Stimulated activated CD8-positive, alpha-beta memory T cell treated with anti-CD3 and anti-CD28 coated beads, Interleukin-4, amount 100 ng/mL, for 4 hours (primary cell): ENCODE data around the gene TSPAN9.

Experiments
- DNase-seq, 2 donors: peaks; one replicate each; pipeline ENCODE4 v3.0.0-alpha.2; 2020; ENCODE audit warnings: low read depth in 2 of 2, low spot score in 1 of 2

The TSPAN9 gene

DNA sequence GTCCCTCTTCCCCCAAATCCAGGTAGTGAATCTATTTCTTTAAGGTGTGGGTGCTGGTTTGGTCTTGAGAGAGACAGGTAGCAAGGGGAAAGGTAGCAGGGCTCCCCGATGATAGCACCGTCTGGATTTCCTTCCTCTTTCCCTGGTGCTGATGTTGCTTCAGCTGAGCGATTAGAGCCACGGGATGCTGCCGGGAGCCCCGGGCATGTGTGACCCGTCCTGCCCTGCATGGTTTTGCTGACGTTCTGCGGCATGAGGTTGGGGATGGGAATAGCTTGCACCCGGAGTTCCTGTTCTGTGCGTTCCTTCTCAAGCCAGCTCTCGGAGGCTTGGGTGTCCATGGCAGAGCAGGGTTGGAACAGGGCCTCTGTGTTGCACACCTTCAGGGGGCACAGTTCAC is 107.3 kb downstream of the TSPAN9 start:
- no peak for DNase-seq

DNA sequence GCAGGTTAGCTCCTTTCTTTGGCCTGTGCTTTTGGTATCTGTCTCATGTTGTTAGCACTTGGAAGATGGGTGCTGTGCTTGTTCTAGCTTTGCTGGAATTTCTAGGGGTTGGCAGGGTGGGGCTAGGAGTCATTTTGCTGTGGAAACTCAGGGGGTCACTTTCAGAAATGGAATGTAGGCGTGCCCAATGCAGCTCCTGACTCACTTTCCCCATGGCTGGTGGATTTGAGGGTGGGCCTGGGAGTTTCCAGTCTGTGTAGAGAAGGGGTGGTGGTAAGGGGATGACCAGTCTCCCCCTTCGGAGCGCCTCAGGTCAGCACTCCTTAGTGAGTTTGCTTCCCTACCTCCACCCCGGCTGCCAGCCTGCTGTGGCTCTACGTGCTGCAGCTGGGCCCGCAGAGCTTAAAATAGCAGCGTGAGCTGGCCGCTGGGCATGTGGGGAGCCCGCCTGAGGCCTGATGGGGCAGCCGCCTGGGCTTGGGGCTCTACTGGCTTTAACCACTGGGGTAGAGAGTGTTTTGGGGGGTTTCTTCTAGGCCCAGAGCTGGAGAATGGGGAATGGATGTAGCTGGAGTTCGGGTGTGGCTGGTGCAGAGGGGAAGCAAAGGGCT is 108.2 kb downstream of the TSPAN9 start:
- DNase-seq = no peak

DNA sequence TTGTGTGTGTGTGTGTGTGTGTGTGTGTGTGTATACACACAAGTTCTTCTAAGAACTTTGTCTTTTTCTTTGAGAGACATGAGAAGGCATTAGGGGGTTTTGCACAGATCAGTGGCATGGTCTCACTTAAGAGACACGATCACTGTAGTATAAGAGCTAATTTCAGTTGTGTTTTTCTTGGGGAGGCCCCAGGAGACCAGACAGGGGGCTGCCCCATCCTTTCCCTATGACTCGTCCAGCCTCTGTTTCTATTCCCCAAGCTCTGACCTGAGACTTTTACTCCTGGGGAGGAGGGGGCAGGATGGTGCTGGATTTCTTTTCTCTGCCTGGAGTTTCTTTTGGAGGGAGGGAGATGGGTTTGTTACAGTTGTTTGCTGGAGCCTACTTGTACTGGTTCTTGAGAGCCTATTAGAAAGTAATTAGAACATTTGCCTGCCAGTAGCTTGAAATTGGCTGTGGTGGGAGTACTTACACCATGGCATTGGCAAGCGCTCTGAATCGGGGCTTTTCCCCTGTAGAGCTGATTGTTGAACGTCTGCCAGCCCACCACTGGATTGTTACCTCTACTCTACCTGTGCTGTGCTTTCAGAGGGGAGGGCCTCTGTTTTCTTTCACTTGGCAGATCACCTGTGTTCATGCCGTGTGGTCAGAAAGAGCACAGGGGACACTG is 109.5 kb downstream of the TSPAN9 start:
- no peak for DNase-seq

DNA sequence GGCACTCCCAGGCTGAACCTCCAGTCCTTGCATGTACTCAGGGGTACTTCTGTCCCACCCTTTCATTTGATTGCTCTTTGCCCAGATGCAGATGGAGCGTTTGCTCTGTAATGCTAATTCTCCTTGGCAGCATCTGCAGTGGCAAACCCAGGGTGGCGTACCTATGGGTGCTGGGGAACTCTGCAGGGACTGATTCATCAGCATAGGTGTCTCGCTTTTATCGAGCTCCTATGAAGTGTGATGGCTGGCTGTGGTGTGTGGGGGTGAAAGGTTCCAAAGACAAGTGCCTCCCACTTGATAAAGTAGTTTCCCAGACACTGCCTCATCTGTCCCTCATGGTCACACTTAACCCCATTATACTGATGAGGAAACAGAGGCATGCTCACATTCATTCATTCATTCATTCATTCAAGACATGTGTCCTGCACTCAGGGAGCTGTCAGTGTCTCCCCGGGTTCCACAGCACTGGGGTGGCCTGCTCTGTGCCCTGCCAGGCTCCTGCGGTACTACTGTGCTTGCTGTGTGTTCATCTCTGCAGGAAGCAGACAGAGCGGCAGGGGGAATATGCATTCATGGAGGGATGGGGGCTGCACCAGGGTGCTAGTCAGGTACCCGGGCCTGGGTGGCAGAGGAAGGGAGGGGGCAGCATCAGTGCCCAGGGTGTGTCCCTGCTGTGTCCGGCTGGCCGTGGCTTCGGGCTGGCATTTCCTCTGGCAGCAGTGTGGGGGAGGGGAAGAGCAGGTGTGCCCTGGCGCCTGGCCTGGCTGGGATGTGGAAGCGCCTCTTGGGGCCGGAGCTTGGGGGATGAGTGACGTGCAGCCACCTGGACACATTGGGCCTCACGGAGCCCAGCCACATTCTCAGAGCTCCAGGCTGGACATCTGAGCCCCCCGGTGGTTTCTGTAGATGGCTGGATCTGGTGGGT is 110.9 kb downstream of the TSPAN9 start:
- DNase-seq = no peak

DNA sequence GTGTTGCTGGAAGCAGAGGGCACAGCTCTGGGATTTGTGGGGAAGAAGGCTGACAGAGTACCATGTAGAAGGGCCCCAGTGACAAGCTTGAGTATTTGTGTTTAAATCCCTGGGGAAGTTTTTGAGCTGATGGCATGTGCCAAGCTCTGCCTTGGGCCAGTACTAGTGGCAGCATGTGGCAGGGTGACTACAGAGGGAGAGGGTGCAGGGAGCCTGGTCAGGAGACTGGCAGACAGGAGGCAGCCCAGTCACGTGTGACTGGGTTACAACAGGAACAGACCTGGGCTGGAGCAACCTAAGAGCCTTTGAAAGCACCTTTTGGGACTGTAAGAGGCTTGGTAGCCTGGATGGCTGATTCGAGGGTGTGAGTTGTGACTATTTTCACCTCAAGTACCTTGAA is 112.1 kb downstream of the TSPAN9 start:
- DNase-seq = no peak

DNA sequence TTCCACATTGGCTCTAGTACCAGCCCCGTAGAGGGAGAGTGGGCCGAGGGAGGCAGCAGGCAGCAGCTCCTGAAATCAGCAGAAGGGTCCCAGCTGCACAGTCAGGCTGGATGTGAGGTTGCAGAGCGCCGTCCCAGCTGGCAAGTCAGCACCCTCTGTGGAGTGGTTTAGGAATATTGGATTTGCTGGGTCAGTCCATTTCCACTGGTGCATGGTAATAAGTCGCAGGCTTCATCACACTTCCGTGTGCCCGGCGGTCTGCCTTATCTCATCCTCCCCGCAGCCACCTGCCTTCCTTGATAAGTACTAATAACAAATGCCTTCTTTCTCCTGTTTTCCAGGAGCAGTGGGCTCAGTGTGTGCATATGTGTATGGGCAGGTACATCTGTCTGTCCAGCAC is 112.9 kb downstream of the TSPAN9 start:
- DNase-seq = no peak

DNA sequence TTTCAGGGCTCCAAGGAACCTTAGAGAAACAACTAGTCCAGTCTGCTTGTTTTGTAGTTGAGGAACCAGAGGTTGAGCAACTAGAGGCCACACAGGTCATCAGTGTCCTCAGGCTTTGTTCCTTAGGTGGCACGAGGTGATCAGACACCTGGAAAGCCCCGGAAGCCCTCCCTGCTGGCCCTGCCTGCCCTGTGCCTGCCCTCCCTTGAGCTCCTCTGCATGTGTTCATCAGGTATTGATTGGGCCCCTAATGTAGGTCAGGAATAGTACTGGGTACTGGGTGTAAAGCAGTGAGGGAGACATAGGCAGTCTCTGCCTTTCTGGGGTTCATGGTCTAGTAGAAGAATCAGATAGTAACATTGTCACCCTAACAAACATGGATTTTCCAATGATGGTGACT is 114.3 kb downstream of the TSPAN9 start:
- DNase-seq = no peak

DNA sequence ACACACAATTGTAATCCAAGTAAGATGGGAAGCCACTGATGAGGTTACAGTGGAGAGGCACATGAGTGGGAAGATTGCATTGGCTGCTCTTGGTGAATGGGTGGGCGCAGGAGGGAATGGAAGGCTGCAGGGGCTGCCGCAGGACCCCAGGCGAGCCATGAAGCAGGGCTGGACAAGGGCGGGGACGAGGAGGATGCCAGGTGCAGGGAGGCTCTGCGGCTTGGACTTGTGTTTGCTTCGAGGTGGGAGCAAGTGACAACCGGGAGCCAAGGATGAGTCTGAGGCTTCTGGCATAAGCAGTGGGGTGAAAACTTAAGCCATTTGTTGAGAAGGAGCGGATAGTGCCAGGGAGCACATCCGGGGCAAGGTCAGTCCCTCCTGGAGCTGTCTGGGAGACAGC is 115.0 kb downstream of the TSPAN9 start:
- DNase-seq = no peak

DNA sequence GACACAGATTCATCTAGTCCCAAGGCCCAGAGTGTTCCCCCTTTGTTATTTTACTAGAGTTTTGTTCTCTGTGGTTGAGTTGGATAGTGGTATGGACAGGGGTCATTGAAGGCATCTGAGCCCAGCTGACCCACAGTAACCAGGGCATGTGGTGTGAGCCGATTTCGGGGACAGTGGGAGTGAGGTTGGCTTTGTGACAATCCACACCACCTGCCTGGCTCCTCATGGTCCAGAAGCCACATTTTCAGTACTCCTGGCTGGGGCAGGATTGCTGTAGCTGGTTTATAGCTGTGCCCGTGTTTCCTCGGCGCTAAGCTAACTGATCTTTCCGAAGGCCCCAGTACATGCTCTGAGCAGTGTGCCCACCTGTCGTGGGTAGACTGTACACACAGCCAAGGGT is 116.0 kb downstream of the TSPAN9 start:
- no peak for DNase-seq

DNA sequence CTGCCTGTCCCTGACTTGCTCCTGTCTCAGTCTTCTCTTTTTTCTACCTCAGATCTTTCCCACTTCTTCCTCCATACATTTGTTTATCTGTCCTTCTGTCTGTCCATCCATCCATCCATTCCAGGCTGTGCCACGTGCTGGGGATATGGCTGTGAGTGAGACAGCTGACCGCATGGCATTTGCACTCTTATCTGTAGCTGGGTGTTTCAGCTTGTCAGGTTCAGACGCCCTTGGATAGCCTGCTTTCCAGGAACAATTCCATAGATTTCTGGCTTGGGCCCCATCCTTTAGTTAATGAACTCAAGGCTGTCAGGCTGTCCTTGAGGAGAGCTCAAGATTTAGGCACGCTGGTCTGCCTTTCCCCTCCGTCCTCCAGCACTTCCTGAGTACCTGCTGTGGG is 116.6 kb downstream of the TSPAN9 start:
- no peak for DNase-seq

DNA sequence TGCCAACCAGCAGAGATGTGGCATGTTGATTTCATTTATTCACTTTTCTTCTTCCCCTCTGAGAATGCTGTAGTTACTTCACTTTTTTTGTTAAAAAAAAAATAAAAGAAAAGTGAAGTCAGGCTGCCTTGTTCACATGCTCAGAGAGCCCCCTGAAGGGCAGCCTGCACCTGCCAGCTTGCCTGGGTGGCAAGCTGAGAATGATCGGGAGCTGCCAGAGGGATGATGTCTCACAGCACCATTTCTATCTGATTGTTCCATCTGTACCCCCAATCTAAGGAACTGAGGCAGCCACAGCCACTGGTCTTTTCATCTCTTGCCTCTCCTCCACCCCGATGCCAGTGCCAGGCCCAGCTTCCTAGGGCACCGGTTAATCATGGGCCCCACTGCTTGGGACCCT is 118.2 kb downstream of the TSPAN9 start:
- no peak for DNase-seq

DNA sequence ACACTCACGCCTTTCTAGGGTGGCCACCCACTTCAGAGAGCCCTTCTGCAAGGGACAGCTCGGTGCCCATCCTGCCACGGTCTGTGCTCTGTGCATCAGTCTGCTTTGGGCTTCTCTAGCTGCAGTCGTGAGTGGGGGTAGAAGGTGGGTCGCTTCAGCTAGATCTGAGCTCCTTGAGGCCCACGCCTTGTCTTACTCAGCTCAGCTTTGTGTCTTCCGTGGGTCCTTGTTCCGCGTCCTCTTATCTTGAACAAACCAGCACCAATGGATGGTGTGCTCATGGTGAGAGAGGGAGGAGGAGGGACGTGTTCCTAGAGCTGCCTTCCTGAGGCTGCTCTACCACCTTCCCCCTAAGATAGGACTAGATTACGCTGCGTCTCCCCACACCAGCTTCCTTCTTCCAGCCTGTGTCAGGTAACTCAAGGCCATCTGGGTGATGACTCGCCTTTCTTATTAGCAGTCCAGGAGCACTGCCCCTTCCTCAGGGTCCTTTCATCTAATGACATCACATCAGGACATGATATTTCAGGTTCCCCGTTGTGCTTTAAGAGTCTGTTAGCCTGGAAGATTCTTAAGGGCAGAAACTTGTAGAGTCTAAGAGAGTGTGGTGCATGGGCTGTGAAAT is 118.8 kb downstream of the TSPAN9 start:
- no peak for DNase-seq

DNA sequence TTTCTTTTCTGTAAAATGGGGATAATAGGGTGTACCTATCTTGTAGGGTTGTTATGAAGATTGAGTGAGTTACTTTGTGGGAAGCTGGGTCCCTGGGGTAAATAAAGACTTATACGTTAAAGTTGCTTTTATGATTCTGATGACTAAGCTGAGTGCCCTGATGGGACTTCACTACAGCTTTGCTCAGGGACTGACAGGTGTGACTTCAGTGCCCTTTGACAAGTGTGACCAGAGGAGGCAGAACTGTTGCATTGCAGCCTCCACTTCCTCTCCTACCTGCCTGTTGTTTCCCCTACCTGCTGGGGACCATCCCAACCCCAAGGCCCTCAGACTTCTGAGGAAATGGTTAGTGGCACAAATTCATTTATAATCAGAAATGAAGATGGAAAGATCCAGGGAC is 119.3 kb downstream of the TSPAN9 start:
- no peak for DNase-seq

DNA sequence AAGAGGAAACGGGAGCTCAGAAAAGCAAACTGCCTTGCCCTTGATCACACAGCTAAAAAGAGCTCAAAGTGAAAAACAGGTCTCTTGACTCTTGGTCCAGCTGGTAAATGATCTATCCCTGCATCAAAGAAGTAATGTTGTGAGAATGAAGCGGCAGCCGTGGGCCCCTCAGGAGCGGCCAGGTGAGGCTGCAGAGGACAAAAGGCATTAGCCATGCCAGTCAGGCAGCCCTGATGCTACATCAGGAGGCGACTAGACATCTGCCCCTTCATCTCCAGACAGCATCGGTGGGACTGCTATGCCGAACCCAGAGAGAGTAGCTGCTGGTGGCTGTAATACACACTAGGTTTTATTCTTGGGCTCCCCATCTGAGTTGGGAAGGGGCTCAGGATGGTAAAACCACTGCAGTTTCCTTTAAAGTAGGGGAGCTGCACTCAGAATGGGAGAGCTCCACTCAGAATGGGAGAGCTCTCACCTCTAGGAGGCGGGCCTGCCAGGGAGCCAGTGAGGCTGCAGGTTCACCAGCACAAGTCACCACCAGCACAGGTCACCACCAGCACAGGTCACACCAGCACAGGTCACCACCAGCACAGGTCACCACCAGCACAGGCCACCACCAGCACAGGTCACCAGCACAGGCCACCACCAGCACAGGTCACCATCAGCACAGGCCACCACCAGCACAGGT is 120.1 kb downstream of the TSPAN9 start:
- DNase-seq = no peak

DNA sequence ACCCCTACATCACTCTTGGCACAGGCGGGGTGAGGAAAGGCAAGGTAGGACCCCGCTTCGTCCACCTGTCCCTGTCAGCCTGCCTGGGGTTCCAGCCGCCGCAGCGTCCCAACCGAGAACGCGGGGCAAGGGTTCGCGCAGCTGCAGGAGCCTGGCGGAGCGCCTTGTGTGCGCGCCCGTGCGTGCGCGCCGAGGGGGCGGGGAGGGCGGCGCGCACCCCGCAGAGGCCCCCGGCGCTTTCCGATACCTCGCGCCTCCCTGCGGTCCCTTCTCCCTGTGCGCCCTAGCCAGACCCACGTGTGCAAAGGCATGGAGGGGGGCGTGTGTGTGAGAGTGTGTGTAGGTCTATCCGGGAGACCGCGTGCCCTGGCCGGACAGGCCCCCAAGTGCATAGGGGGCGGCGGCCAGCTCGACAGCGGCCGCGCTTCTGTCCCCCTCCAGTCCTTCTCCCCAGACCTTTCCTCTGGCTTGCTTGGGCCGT is 122.4 kb downstream of the TSPAN9 start:
- DNase-seq = no peak

DNA sequence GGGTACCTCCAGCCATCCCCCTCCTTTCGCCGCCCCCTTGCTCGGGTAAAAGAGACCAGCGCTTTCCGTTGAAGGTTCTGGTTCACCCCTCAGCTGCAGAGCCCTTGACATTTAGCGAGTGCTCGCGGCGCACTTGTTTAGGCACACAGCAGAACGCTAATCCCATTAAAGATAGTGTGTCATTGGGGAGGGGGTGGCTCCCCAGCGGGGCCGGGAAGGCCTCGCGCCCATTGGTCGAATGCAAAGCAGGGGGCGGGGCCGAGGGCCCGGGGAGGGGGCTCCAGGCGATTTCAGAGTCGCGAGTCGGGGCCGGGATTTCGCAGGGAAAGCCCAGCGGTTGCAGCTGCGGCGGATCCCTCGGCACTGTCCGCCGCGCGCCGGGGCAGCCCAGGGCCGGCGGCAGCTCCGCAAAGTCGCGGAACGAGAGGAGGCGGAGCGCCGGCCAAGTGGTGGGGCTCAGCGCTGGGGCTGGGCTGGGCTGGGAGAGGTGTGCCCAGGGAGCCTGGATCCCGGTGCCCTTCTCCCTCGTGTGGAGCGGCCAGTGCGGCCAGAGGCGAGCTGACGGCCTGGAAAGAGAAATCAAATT is 122.9 kb downstream of the TSPAN9 start:
- no peak for DNase-seq

DNA sequence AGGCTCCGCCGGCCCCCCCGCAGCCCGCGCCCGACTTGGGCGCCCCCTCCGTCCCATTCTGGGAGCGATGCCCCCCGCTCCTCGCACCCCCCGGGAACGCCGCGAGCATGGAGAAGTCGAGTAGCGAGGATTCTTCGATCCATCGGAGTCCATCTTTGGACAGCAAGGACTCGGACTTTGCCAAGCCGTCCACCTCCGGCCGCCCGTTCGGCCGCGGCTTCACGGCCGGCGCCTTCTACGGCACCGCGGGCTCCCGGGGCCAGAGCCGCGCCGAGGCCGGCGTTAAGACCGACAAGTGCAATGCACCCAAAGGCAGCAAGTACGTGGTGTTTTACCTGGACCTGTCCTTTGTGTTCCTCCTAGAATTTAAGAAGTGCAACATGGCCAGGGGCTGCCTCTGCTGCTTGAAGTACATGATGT is 123.6 kb downstream of the TSPAN9 start:
- no peak for DNase-seq

DNA sequence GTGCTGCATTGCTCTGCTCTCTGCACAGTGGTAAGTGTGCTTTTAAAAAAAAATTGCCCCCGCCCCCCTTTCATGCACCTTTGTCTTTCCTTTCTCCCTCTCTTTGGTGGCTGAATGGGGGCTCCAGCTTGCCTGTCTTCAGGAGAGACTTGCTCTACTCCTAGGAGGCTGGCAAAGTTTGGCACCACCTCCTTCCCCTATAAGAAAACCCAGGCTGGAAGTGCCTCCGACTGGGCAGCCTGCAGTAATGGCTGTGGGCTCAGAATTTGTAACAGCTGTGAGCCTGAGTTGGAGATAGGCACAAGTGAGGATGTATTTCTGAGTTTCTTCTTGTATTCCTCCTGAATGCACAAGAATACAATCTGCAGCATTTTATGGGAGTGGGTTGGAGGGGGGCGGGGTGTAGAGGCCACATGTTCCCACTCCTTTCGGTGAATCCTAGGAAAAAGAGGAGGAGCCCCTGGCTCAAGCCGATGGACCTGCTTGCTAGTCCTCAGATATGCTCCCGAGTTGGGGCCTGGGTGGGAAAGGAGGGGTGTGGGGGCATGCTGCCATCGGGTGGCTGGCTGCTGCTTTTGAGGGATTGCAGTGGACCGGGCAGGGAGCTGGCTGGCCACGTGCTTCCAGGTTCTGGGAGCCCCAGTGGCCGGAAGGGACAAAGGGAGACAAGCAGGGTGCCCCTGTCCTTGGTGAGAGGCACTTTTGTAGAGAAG is 124.3 kb downstream of the TSPAN9 start:
- no peak for DNase-seq

DNA sequence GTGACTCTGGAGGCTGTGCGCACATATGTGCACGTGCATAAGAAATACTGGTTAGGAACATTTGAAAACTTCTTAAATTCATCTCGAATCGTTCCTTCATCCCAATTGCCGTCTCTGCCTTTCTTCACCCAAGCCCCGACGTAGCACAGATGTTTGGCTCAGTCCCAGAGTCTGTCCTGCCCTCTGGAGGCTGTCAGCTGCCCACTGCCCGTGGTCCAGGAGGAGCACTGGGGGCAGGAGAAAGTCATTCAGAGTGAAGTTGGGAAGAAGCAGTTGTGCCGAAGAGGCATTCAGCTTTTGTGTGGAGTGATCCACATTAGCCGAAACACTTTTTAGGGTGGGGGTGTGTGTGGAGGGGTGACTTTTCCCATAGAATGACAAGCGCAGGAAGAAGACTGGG is 124.9 kb downstream of the TSPAN9 start:
- DNase-seq = no peak
